T-helper 1 cell treated with Interleukin-12 subunit alpha and Interleukin-12 subunit beta and Interleukin-4 antibody, amounts not matched to agents 30 μg/mL and 1 μg/mL, for 36 hours (primary cell): Measurements from ENCODE around the gene INIP.

Source experiments
- H3K27ac Mint-ChIP-seq: one replicate; pipeline ENCODE4 v1.8.0; 2021; ENCODE audit warnings: mild to moderate bottlenecking, mixed read lengths
- H3K27me3 Mint-ChIP-seq: one replicate; pipeline ENCODE4 v1.8.0; 2021; ENCODE audit warnings: low read depth, mixed read lengths
- H3K36me3 Mint-ChIP-seq: one replicate; pipeline ENCODE4 v1.8.0; 2021; ENCODE audit warnings: low read depth, mixed read lengths
- H3K4me1 Mint-ChIP-seq: one replicate; pipeline ENCODE4 v1.8.0; 2021; ENCODE audit warnings: low read depth, mixed read lengths
- H3K4me3 Mint-ChIP-seq: one replicate; pipeline ENCODE4 v1.8.0; 2021; ENCODE audit warnings: mild to moderate bottlenecking, moderate library complexity, mixed read lengths
- H3K9me3 Mint-ChIP-seq: one replicate; pipeline ENCODE4 v1.8.0; 2021; ENCODE audit warnings: mixed read lengths

The INIP gene

DNA sequence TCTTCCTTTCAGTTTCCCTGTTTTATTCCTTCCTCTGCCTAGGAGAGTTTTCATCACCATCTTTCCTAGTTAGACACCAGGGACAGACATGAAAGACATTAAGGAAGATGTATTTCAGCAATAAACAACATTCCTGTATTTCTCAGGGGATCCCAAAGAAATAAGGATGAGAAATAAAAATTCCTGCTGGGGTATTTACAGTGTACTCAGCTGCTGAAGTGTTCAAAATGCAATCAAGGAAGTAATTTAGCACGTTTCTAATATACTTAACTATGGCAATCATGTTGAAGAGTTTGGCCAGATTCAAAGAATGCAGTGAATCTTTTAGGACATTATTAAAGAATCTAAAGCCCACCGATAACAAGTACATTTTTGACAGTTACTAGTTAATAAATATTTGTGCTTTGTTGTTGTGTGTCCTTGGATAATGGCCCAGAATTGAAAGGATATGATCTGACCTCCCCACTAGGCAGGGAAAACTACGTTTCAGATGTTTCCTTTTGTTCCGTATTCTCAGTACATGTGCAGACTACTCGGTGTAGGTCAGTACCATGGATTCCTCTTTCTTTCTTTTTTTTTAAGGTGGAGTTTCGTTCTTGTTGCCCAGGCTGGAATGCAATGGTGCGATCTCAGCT, 46.8 kb downstream of the INIP start:
- H3K4me1 Mint-ChIP-seq = no peaks in the 10 kb centered on the region
- H3K4me3 Mint-ChIP-seq = no peak overlapping the region
- H3K27ac Mint-ChIP-seq = no peak overlapping the region
- no peaks in the 10 kb centered on the region for H3K9me3 Mint-ChIP-seq
- no peaks in the 10 kb centered on the region for H3K36me3 Mint-ChIP-seq
- H3K27me3 Mint-ChIP-seq = no peaks in the 10 kb centered on the region

DNA sequence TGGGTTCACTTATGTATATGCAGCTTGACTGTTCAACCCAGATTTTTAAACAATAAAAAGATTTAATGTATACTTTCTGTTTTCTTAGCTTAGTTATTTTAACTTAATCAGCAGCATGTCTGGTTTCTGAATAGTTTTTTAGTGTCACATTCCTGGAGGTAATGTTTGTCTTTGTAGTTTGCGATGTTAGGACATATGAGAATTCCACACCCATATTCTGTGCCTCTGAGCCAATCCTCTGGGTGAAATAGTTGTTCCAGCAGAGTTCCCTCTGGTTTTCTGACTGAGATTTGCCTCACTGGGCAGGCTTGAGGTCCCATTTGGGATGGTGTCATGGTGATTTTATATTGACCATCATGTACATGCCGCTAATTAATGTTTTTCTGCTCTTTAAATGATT, 48.6 kb downstream of the INIP start:
- no peaks in the 10 kb centered on the region for H3K27me3 Mint-ChIP-seq
- no peaks in the 10 kb centered on the region for H3K4me1 Mint-ChIP-seq
- no peaks in the 10 kb centered on the region for H3K36me3 Mint-ChIP-seq
- no peaks in the 10 kb centered on the region for H3K9me3 Mint-ChIP-seq
- H3K4me3 Mint-ChIP-seq = no peak overlapping the region
- no peak overlapping the region for H3K27ac Mint-ChIP-seq

DNA sequence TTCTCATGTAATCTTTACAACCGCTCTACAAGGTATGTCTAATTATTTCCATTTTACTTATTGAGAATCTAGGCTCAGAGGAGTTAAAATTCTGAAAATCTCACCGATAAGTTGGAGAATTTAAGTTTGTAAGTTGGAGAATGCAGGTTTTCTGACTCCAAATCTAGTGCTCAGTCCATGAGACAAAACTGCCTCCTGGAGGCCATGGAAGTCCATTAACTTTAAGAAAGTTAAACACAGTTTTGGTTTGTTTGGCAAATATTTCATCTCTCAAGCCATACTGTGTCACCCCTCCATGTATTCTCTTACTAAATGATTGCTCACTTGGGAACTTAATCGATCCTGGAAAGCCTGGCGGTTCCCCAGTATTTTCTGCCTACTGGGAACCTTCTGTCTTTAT, 52.6 kb downstream of the INIP start:
- no peaks in the 10 kb centered on the region for H3K9me3 Mint-ChIP-seq

DNA sequence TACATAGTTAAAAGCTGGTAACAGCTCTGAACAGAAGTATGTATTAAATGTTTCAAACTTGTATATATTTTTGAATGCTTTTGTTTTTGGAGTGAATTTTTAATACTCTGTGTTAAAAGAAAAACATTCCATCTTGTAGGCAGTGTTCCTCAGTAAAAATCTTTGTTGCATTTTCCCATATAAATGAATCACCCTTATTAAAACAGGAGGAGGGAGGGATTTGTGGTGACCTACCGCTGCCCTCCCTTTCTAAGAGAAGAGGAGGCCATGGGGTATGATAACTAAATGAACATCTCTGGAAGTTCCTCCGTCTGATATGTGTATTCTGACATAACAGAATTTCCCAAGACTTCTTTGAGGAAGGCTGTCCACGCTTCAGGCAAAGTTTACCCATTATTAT, 53.4 kb downstream of the INIP start:
- H3K4me1 Mint-ChIP-seq = no peaks in the 10 kb centered on the region
- no peaks in the 10 kb centered on the region for H3K9me3 Mint-ChIP-seq
- no peak overlapping the region for H3K27ac Mint-ChIP-seq
- H3K4me3 Mint-ChIP-seq = no peak overlapping the region
- no peaks in the 10 kb centered on the region for H3K27me3 Mint-ChIP-seq
- no peaks in the 10 kb centered on the region for H3K36me3 Mint-ChIP-seq

More for the DNA sequence above, 52.6 kb downstream of the INIP start:
- H3K27ac Mint-ChIP-seq = no peak overlapping the region
- no peaks in the 10 kb centered on the region for H3K36me3 Mint-ChIP-seq
- no peak overlapping the region for H3K4me3 Mint-ChIP-seq
- no peaks in the 10 kb centered on the region for H3K27me3 Mint-ChIP-seq
- no peaks in the 10 kb centered on the region for H3K4me1 Mint-ChIP-seq

DNA sequence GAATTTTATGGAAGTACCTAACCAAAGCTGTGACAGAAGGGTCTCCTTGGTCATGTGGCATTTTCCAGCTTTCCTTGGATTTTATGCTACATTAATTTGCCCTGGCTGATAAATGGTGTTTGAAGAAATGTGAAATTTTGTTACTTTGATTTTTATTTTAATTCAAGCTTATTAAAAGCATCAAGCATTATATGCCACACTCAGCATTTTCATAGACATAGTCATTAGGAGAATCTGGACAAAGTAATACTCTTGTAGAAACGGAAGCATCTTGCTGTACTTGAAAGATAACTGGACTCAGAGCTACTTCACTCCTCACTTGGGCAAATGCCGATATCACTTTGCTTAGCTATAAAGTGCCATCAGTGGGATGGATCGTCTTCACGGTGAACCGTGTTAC, 54.2 kb downstream of the INIP start:
- Mint-ChIP-seq H3K27ac (no peak overlapping the region), H3K36me3 (no peaks in the 10 kb centered on the region), H3K9me3 (no peaks in the 10 kb centered on the region), H3K4me1 (no peaks in the 10 kb centered on the region), H3K27me3 (no peaks in the 10 kb centered on the region), H3K4me3 (no peak overlapping the region)

DNA sequence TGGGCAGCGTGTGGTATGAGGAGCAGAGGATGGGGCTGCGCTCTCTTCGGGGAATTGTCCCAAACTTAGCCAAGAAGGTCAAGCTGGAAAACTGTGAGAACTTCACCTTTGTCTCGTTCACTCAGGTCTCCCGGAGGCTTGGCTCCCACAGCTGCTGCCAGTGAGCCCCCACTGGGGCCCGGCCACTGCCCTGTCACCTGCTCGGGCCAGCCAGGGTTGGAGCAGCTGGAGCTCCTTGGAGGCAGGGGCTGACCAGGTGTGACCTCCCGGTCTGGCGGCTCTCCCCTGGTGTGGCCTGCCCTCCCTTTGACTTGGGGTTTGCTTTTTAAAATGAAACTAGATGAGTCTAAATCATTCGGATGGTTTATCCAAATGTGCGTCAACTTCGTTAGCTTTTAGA, 58.0 kb downstream of the INIP start:
- H3K4me3 Mint-ChIP-seq = no peak overlapping the region
- H3K4me1 Mint-ChIP-seq = no peaks in the 10 kb centered on the region
- no peaks in the 10 kb centered on the region for H3K36me3 Mint-ChIP-seq
- H3K9me3 Mint-ChIP-seq = no peaks in the 10 kb centered on the region
- H3K27me3 Mint-ChIP-seq = no peaks in the 10 kb centered on the region
- H3K27ac Mint-ChIP-seq = no peak overlapping the region

DNA sequence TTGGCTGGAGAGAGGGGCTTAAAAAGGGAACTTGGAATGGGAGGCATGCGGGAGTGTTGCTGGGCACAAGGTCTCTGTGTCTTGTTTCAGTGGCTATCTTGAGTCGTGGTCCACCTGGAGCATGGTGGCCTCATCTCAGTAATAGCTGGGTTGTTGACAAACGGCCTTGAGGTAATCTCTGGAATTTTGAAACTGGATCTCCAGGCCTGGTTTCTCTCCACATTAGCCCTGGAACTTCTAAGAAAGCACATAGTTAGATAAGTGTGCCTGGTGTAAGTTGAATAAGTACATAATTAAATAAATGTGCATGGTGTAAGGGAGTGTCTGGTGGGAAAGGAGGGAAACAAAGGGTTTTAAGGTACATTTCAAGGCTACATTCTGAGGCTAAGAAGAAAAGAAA, 62.2 kb downstream of the INIP start:
- Mint-ChIP-seq H3K27ac (no peak overlapping the region), H3K9me3 (no peaks in the 10 kb centered on the region), H3K36me3 (no peaks in the 10 kb centered on the region), H3K4me3 (no peak overlapping the region), H3K4me1 (no peaks in the 10 kb centered on the region), H3K27me3 (no peaks in the 10 kb centered on the region)

DNA sequence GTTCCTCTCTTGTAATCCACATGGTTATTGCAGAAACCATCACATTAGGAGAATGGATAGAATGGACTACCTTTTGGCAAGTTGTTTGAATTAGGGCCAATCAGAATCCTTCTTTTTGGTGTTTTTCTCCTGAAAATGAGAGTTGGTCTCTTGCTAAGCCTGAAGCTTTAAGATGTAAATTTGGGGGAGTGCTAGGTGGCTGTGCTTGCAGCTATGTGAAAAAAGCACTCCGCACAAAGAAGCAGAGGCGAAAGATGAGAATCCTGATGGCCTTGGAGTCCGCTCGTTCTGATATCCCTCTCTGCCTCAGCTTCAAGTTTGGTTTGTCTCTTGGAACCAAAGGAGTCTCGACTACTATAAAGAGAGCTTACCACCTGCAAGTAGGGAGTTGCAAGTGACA, 63.6 kb downstream of the INIP start:
- H3K36me3 Mint-ChIP-seq = no peaks in the 10 kb centered on the region
- no peak overlapping the region for H3K4me3 Mint-ChIP-seq
- no peak overlapping the region for H3K27ac Mint-ChIP-seq
- H3K4me1 Mint-ChIP-seq = no peaks in the 10 kb centered on the region
- H3K27me3 Mint-ChIP-seq = no peaks in the 10 kb centered on the region
- no peaks in the 10 kb centered on the region for H3K9me3 Mint-ChIP-seq

DNA sequence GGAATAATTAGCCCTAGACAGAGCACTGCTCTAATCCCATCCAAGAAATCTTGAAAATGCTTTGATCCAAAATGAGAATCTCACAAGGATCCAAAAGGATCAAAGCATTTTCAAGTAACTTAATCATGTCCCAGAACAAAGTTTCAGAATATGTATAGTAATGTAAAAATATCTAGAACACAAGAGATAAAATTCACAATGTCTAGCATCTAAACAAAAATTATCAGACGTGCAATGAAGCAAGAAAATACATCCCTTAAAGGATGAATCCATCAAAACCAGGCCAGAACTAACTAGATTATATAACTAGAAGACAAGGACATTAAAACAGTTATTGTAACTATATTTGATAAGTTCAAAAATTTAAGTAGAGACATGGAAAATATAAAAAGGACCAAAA, 69.3 kb downstream of the INIP start:
- H3K9me3 Mint-ChIP-seq = peaks cover 19% of the 10 kb centered on the region
- H3K4me1 Mint-ChIP-seq = no peaks in the 10 kb centered on the region
- no peaks in the 10 kb centered on the region for H3K27me3 Mint-ChIP-seq
- H3K4me3 Mint-ChIP-seq = no peak overlapping the region
- no peak overlapping the region for H3K27ac Mint-ChIP-seq
- peaks cover 12% of the 10 kb centered on the region for H3K36me3 Mint-ChIP-seq

DNA sequence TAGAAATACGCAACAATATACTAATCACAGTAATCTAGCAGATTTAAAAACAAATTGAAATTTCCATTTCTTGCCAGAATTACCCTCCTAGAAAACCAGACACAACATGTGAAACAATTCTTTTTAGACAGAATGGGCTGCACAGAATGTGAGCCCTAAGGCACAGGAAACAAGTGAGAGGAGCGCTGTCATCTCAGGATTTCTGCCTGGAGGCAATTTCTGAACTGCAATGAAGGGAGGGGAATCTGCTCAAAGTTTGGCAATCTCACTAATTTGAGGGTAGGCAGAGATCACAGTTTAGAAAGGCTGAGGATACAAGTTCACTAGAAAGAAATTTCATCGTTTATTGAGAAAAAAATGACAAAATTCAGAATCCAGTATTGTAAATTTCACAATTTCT, 70.3 kb downstream of the INIP start:
- no peaks in the 10 kb centered on the region for H3K27me3 Mint-ChIP-seq
- peaks cover 12% of the 10 kb centered on the region for H3K36me3 Mint-ChIP-seq
- no peak overlapping the region for H3K27ac Mint-ChIP-seq
- no peak overlapping the region for H3K4me3 Mint-ChIP-seq
- peaks cover 19% of the 10 kb centered on the region for H3K9me3 Mint-ChIP-seq
- no peaks in the 10 kb centered on the region for H3K4me1 Mint-ChIP-seq

DNA sequence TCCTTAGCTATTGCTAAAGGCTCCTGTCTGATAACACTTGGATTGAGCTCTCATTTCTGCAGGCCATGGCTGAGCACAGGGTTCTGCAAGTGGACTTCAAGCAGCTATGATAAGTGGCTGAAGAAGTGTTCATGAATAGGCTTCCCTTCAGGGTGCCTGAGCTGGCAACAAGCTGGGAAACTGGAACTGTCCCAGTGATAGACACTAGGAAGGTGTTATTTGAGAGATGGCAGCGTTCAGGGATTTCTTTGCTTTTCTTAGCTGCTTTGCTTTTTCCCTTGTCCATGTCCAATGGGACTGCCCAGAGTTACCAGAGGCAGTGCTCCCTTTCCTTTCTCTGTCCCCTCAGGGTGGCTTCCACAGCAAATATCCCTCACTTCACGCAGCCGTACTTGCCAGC, 75.8 kb downstream of the INIP start:
- no peaks in the 10 kb centered on the region for H3K27me3 Mint-ChIP-seq
- H3K9me3 Mint-ChIP-seq = peaks cover 17% of the 10 kb centered on the region
- H3K4me3 Mint-ChIP-seq = no peak overlapping the region
- H3K27ac Mint-ChIP-seq = no peak overlapping the region
- peaks cover 8% of the 10 kb centered on the region for H3K36me3 Mint-ChIP-seq
- H3K4me1 Mint-ChIP-seq = no peaks in the 10 kb centered on the region

DNA sequence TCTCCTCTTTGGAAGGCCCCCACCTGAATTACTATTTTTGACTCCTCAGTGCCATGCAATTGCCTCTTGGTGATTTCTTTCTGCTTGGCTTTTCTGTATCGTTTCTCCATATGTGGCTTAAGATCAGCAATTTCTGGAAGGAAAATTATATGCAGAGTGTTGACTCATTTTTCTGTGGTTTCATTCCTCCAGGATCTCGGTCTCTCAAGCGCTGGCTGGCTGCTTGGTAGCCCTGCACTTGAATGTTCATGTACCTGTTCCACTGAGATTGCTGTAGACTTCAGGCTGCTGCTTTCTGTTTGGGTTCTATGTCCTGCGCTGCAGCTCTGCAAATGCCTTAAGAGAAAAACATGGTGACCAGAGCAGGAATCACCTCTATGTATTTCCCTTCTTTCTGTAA, 77.6 kb downstream of the INIP start:
- Mint-ChIP-seq H3K36me3 (peaks cover 5% of the 10 kb centered on the region), H3K4me3 (no peak overlapping the region), H3K27me3 (no peaks in the 10 kb centered on the region)

More for the DNA sequence above, 77.6 kb downstream of the INIP start:
- H3K9me3 Mint-ChIP-seq = peaks cover 14% of the 10 kb centered on the region
- H3K4me1 Mint-ChIP-seq = no peaks in the 10 kb centered on the region
- H3K27ac Mint-ChIP-seq = no peak overlapping the region
